MCF 10A (cell line): Measurements from ENCODE around the gene PODXL2. TPM values are rescaled to one million over a fixed set of nuclear protein-coding genes. Genes with fewer than 3 reads are reported as not detected.
"Not testable (repeated sequence)": the region's sequence is repeated elsewhere in the genome, so short reads cannot be mapped to it uniquely, and the experiment has no call there.

Source experiments
- BruUV-seq: library from RNA; stranded (reverse); fragments of 400-500 nt; replicated peaks from 2 replicates; lab custom pipeline; 2021; lab: Mats Ljungman, UMichigan
- CTCF ChIA-PET: fragments of 300-600 bp; sonication (Branson Sonifier 250); formaldehyde crosslinking; extraction: SDS; loops from one replicate; lab custom pipeline; 2021; ENCODE audit warnings: antibody characterized with exemption, inconsistent platforms; lab: Yijun Ruan, JAX
- POLR2A ChIA-PET: fragments of 300-600, 350-650 bp; sonication (Branson Sonifier 250); formaldehyde crosslinking; extraction: SDS; loops from one replicate; lab custom pipeline; 2020; ENCODE audit warnings: antibody characterized with exemption, inconsistent platforms; lab: Yijun Ruan, JAX
- DNase-seq: peaks from one replicate; pipeline ENCODE4 v3.0.0-alpha.2; 2018; ENCODE audit not compliant: unreplicated experiment
- H3K27ac Mint-ChIP-seq: one replicate; pipeline ENCODE4 v1.8.0; 2022; ENCODE audit warnings: mild to moderate bottlenecking, low read depth, mixed read lengths; ENCODE audit not compliant: unreplicated experiment
- H3K27me3 Mint-ChIP-seq: one replicate; pipeline ENCODE4 v1.8.0; 2022; ENCODE audit warnings: mixed read lengths; ENCODE audit not compliant: insufficient read depth, unreplicated experiment
- H3K36me3 Mint-ChIP-seq: one replicate; pipeline ENCODE4 v1.8.0; 2022; ENCODE audit warnings: mild to moderate bottlenecking, moderate library complexity, mixed read lengths; ENCODE audit not compliant: insufficient read depth, unreplicated experiment
- H3K4me1 Mint-ChIP-seq: one replicate; pipeline ENCODE4 v1.8.0; 2022; ENCODE audit warnings: mixed read lengths; ENCODE audit not compliant: insufficient read depth, unreplicated experiment
- H3K4me3 Mint-ChIP-seq: one replicate; pipeline ENCODE4 v1.8.0; 2022; ENCODE audit warnings: mild to moderate bottlenecking, moderate library complexity, mixed read lengths; ENCODE audit not compliant: unreplicated experiment
- H3K9me3 Mint-ChIP-seq: one replicate; pipeline ENCODE4 v1.8.0; 2022; ENCODE audit warnings: mixed read lengths; ENCODE audit not compliant: unreplicated experiment
- CTCF ChIP-seq: fragments of 200-600 bp; IDR thresholded peaks from one replicate; pipeline ENCODE4 v1.8.0; 2022; ENCODE audit warnings: antibody characterized with exemption, mild to moderate bottlenecking; ENCODE audit not compliant: unreplicated experiment
- intact Hi-C: fragments of 100-400 bp; cut with micrococcal nuclease; formaldehyde crosslinking; loops from 2 replicates; pipeline ENCODE4 v1.14.1; 2022
- total RNA-seq: library from RNA; stranded (reverse); gene quantifications from 2 replicates; pipeline ENCODE4 v1.2.3, GENCODE V29; 2022

Gene PODXL2
- total RNA-seq, 1 experiment from 2014 or later: 10.1 TPM

- Mint-ChIP-seq H3K27me3 (no peaks in the 10 kb centered on the region), H3K9me3 (no peaks in the 10 kb centered on the region), H3K27ac (no peak overlapping the region), H3K4me1 (no peaks in the 10 kb centered on the region), H3K36me3 (peaks cover 6% of the 10 kb centered on the region), H3K4me3 (no peak overlapping the region)
- no peak for TF ChIP-seq CTCF
- no peak for DNase-seq
- intact Hi-C loops: loop anchor here (5.0 to 10.0 kb wide), 2 partner anchors 172 to 485 kb away; partner anchors contain the start of gene MGLL
- ChIA-PET CTCF (interaction anchor here (0.6 to 3.9 kb wide), 4 partner anchors 9 to 484 kb away, joined by 3 to 21 read pairs (median 5); no protein-coding TSS in a partner anchor), POLR2A (no interaction called here)
- BruUV-seq: no TSS peak
Observed at GRCh38 chr3:127650236-127650635, 21.3 kb downstream of the PODXL2 start.

- DNase-seq: no peak
- ChIA-PET POLR2A (interaction anchor here (0.8 kb wide), 1 partner anchor 52 kb away, joined by 4 read pairs; no protein-coding TSS in a partner anchor), CTCF (interaction anchor here (0.6 to 3.9 kb wide), 20 partner anchors 8 to 921 kb away, joined by 3 to 21 read pairs (median 4); no protein-coding TSS in a partner anchor)
- no peaks in the 10 kb centered on the region for H3K27me3 Mint-ChIP-seq
- H3K36me3 Mint-ChIP-seq: peaks cover 6% of the 10 kb centered on the region
- no peak overlapping the region for H3K27ac Mint-ChIP-seq
- intact Hi-C loops: loop anchor here (1.0 to 10.0 kb wide), 4 partner anchors 171 to 483 kb away; partner anchors contain the start of gene MGLL
- no peak for TF ChIP-seq CTCF
- peaks cover 7% of the 10 kb centered on the region for H3K4me1 Mint-ChIP-seq
- no TSS peak for BruUV-seq
- H3K4me3 Mint-ChIP-seq: no peak overlapping the region
- H3K9me3 Mint-ChIP-seq: no peaks in the 10 kb centered on the region
Observed at GRCh38 chr3:127651516-127652172, 22.7 kb downstream of the PODXL2 start.

GRCh38 chr3:127652246-127652995 is 23.4 kb downstream of the PODXL2 start:
- DNase-seq: peak; percentile 63
- POLR2A ChIA-PET: no interaction called here
- no peaks in the 10 kb centered on the region for H3K9me3 Mint-ChIP-seq
- intact Hi-C loops: loop anchor here (1.0 to 10.0 kb wide), 4 partner anchors 170 to 482 kb away; partner anchors contain the start of gene MGLL
- CTCF ChIA-PET: interaction anchor here (0.5 to 3.9 kb wide), 20 partner anchors 9 to 795 kb away, joined by 3 to 21 read pairs (median 3); no protein-coding TSS in a partner anchor
- BruUV-seq: no TSS peak
- no peaks in the 10 kb centered on the region for H3K27me3 Mint-ChIP-seq
- TF ChIP-seq CTCF: peak; percentile 96
- H3K27ac Mint-ChIP-seq: no peak overlapping the region
- H3K36me3 Mint-ChIP-seq: peaks cover 6% of the 10 kb centered on the region
- H3K4me3 Mint-ChIP-seq: no peak overlapping the region
- peaks cover 7% of the 10 kb centered on the region for H3K4me1 Mint-ChIP-seq

GRCh38 chr3:127654374-127654773 is 25.4 kb downstream of the PODXL2 start:
- no peak for TF ChIP-seq CTCF
- DNase-seq: no peak
- H3K4me3 Mint-ChIP-seq: no peak overlapping the region
- no peaks in the 10 kb centered on the region for H3K27me3 Mint-ChIP-seq
- ChIA-PET CTCF (interaction anchor here (1.1 to 1.4 kb wide), 3 partner anchors 41 to 331 kb away, joined by 3 to 5 read pairs (median 4); no protein-coding TSS in a partner anchor), POLR2A (no interaction called here)
- BruUV-seq: no TSS peak
- H3K36me3 Mint-ChIP-seq: peaks cover 6% of the 10 kb centered on the region
- no peaks in the 10 kb centered on the region for H3K9me3 Mint-ChIP-seq
- no peak overlapping the region for H3K27ac Mint-ChIP-seq
- peaks cover 7% of the 10 kb centered on the region for H3K4me1 Mint-ChIP-seq
- intact Hi-C loops: loop anchor here (5.0 to 10.0 kb wide), 2 partner anchors 168 to 480 kb away; partner anchors contain the start of gene MGLL

GRCh38 chr3:127654993-127655392 is 26.0 kb downstream of the PODXL2 start:
- ChIA-PET POLR2A (interaction anchor here (0.7 kb wide), 1 partner anchor 15 kb away, joined by 3 read pairs; no protein-coding TSS in a partner anchor), CTCF (interaction anchor here (0.9 to 1.4 kb wide), 4 partner anchors 40 to 419 kb away, joined by 3 to 5 read pairs (median 4); no protein-coding TSS in a partner anchor)
- not testable (repeated sequence) for DNase-seq, H3K36me3 Mint-ChIP-seq, H3K9me3 Mint-ChIP-seq, H3K4me3 Mint-ChIP-seq, BruUV-seq, H3K27me3 Mint-ChIP-seq, H3K4me1 Mint-ChIP-seq, H3K27ac Mint-ChIP-seq
- intact Hi-C loops: loop anchor here (5.0 to 10.0 kb wide), 2 partner anchors 167 to 480 kb away; partner anchors contain the start of gene MGLL
